Endothelial cell of umbilical vein (primary cell): Measurements from ENCODE around the gene FEZF1. TPM values are rescaled to one million over a fixed set of nuclear protein-coding genes. Genes with fewer than 3 reads are reported as not detected.

ENCODE experiments used
- BruUV-seq: library from RNA; stranded (reverse); fragments of 400-500 nt; replicated peaks from 2 replicates; lab custom pipeline; 2021; lab: Mats Ljungman, UMichigan
- CTCF ChIA-PET: fragments of 300-600, 350-600 bp; sonication (Branson Sonifier 250); formaldehyde crosslinking; loops from one replicate; lab custom pipeline; 2021; ENCODE audit warnings: antibody characterized with exemption, inconsistent platforms; lab: Charles Lee
- POLR2A ChIA-PET: fragments of 300-600, 350-600 bp; sonication (Branson Sonifier 250); formaldehyde crosslinking; loops from one replicate; lab custom pipeline; 2021; ENCODE audit warnings: antibody characterized with exemption, inconsistent platforms; lab: Charles Lee
- DNase-seq: peaks from one replicate; pipeline ENCODE4 v3.0.0-alpha.2; 2011; ENCODE audit warnings: low read depth, low spot score
- FAIRE-seq: peaks from 2 replicates; lab custom pipeline; 2011; peaks lifted over from hg19 to GRCh38; lab: Jason Lieb, UNC
- H2AFZ ChIP-seq: 2 replicates; pipeline ENCODE4 v1.6.0; 2012; ENCODE audit warnings: low read depth, low read length, control low read depth, inconsistent platforms
- H3K27ac ChIP-seq: 2 replicates; pipeline ENCODE4 v1.5.1; 2011; ENCODE audit warnings: low read depth, mild to moderate bottlenecking, control low read depth, low read length, moderate library complexity; ENCODE audit not compliant: insufficient read depth
- H3K27me3 ChIP-seq, 2 experiments: 2 replicates each; pipeline versions ENCODE4 v1.6.0 to v1.6.1; 2011; ENCODE audit warnings: low read length in 2 of 2, mixed read lengths in 1 of 2; ENCODE audit not compliant: control insufficient read depth in 2 of 2, insufficient read depth in 2 of 2
- H3K36me3 ChIP-seq, 2 experiments: 2 replicates in 1 of 2; 3 replicates in 1 of 2; pipeline ENCODE4 v1.5.1; 2011; ENCODE audit warnings: low read length in 2 of 2, mild to moderate bottlenecking in 1 of 2, moderate library complexity in 1 of 2; ENCODE audit not compliant: control insufficient read depth in 2 of 2, insufficient read depth in 2 of 2; ENCODE audit errors: extremely low read depth in 1 of 2
- H3K4me1 ChIP-seq: 3 replicates; pipeline ENCODE4 v1.5.1; 2011; ENCODE audit warnings: mild to moderate bottlenecking, low read length; ENCODE audit not compliant: control insufficient read depth, insufficient read depth; ENCODE audit errors: extremely low read depth
- H3K4me2 ChIP-seq: 2 replicates; pipeline ENCODE4 v1.6.1; 2011; ENCODE audit warnings: low read length, control low read depth, mixed read lengths; ENCODE audit not compliant: insufficient read depth
- H3K4me3 ChIP-seq, 3 experiments: fragments of 200-600 bp in 1 of 3; sonication (generic), shearing (Covaris generic) in 1 of 3; replicated peaks in 1 of 3; 2 replicates each; pipeline ENCODE4 v1.5.1; 2011 to 2016; ENCODE audit warnings: control low read depth in 3 of 3, low read length in 3 of 3, mild to moderate bottlenecking in 2 of 3, inconsistent platforms in 1 of 3, low read depth in 1 of 3, moderate library complexity in 1 of 3; ENCODE audit not compliant: insufficient read depth in 1 of 3
- H3K79me2 ChIP-seq: 2 replicates; pipeline ENCODE4 v1.6.0; 2012; ENCODE audit warnings: low read length, inconsistent platforms; ENCODE audit not compliant: control insufficient read depth, insufficient read depth
- H3K9ac ChIP-seq: replicated peaks from 2 replicates; pipeline ENCODE3; 2011; ENCODE audit warnings: low read length, control low read depth; ENCODE audit not compliant: insufficient read depth; ENCODE audit errors: extremely low read depth
- H3K9me1 ChIP-seq: replicated peaks from 3 replicates; pipeline ENCODE4 v1.6.0; 2011; ENCODE audit warnings: mild to moderate bottlenecking, low read length; ENCODE audit not compliant: control insufficient read depth, insufficient read depth; ENCODE audit errors: extremely low read depth
- H3K9me3 ChIP-seq: replicated peaks from 2 replicates; pipeline ENCODE4 v1.5.1; 2012; ENCODE audit warnings: low read length, inconsistent platforms; ENCODE audit not compliant: control insufficient read depth, insufficient read depth
- H4K20me1 ChIP-seq: replicated peaks from 2 replicates; pipeline ENCODE3; 2011; ENCODE audit warnings: mild to moderate bottlenecking, low read length; ENCODE audit not compliant: control insufficient read depth, insufficient read depth; ENCODE audit errors: extremely low read depth
- EZH2 ChIP-seq: IDR thresholded peaks from 2 replicates; pipeline ENCODE4 v1.6.1; 2012; ENCODE audit warnings: borderline replicate concordance, low read depth, mild to moderate bottlenecking, moderate library complexity, low read length, inconsistent platforms; ENCODE audit not compliant: severe bottlenecking
- FOS ChIP-seq: IDR thresholded peaks from 2 replicates; pipeline ENCODE4 v1.6.1; 2011; ENCODE audit warnings: mild to moderate bottlenecking, low read length, moderate library complexity, borderline replicate concordance; ENCODE audit not compliant: insufficient read depth
- GATA2 ChIP-seq: IDR thresholded peaks from 2 replicates; pipeline ENCODE4 v1.7.0; 2011; ENCODE audit warnings: low read depth, mild to moderate bottlenecking, moderate library complexity, mixed read lengths, low read length; ENCODE audit not compliant: insufficient read length, insufficient read depth
- JUN ChIP-seq: IDR thresholded peaks from 2 replicates; pipeline ENCODE4 v1.6.1; 2011; ENCODE audit warnings: borderline replicate concordance, low read depth; ENCODE audit not compliant: insufficient read length, insufficient read depth
- MAX ChIP-seq: IDR thresholded peaks from 2 replicates; pipeline ENCODE4 v1.6.1; 2011; ENCODE audit not compliant: insufficient read depth, insufficient read length
- MYC ChIP-seq: IDR thresholded peaks from one replicate; pipeline ENCODE4 v1.6.1; 2011; ENCODE audit warnings: mild to moderate bottlenecking, low read depth, low read length
- POLR2AphosphoS5 ChIP-seq: IDR thresholded peaks from 2 replicates; pipeline ENCODE4 v1.6.1; 2012; ENCODE audit warnings: low read depth, mild to moderate bottlenecking, control low read depth, low read length, moderate library complexity; ENCODE audit not compliant: insufficient read depth
- dilution Hi-C: fragments of 300-500 bp; cut with MboI; formaldehyde crosslinking; loops from one replicate; pipeline ENCODE4 v1.15.0; 2019; ENCODE audit warnings: low sequenced_read_pairs; ENCODE audit not compliant: extremely low pct_ligation_motif_present
- intact Hi-C: fragments of 100-400 bp; cut with micrococcal nuclease; formaldehyde crosslinking; loops from one replicate; pipeline ENCODE4 v1.10.0; 2022
- polyA plus RNA-seq, 4 experiments: library from polyadenylated mRNA; depleted of rRNA in 3 of 4; stranded (reverse) in 3 of 4; unstranded in 1 of 4; fragments of >200 nt; gene quantifications; 2 replicates each; pipeline versions ENCODE4 v1.2.1 to v1.2.3, GENCODE V29; 2011 to 2012; ENCODE audit warnings: missing spikeins in 1 of 4
- total RNA-seq: library from RNA; stranded (reverse); gene quantifications from 2 replicates; pipeline ENCODE4 v1.2.3, GENCODE V29; 2021
- TF ChIP-seq, protein P1 (sequence below), 2 donors: IDR thresholded peaks; 1 replicate in 1 of 2; 2 replicates in 1 of 2; pipeline ENCODE4 v1.5.1; 2011; ENCODE audit warnings: low read length in 2 of 2, mild to moderate bottlenecking in 2 of 2, moderate library complexity in 2 of 2, control low read depth in 1 of 2, inconsistent platforms in 1 of 2, low read depth in 1 of 2; ENCODE audit not compliant: insufficient read depth in 1 of 2; ENCODE audit errors: extremely low read depth in 1 of 2

Gene FEZF1
- total and polyA plus RNA-seq, 2 donors (not counting 3 experiments of a cell fraction or from before 2014, with no cell fraction given), result not detected

GRCh38 chr7:122300211-122300932, 4.2 kb downstream of the FEZF1 start:
- Histone ChIP-seq H3K27me3 (peaks cover 78 to 96% of the 10 kb centered on the region in 2 experiments), H3K9ac (no peak overlapping the region), H3K4me2 (no peak overlapping the region), H3K4me1 (peaks cover 7% of the 10 kb centered on the region), H3K36me3 (no peaks in the 10 kb centered on the region), H4K20me1 (no peaks in the 10 kb centered on the region), H3K9me1 (no peaks in the 10 kb centered on the region), H2AFZ (no peak overlapping the region), H3K9me3 (no peaks in the 10 kb centered on the region), H3K27ac (no peak overlapping the region), H3K79me2 (no peaks in the 10 kb centered on the region), H3K4me3 (no peak overlapping the region)
- dilution Hi-C loops (no loop called here), intact Hi-C loops (no loop called here)
- BruUV-seq, result no TSS peak
- DNase-seq (no peak), FAIRE-seq (no peak)
- TF ChIP-seq EZH2, result peak; percentile 78
- no peak for TF ChIP-seq JUN
- POLR2A ChIA-PET, result no interaction called here
- CTCF ChIA-PET, result interaction anchor here (1.5 kb wide), 1 partner anchor 82 kb away, joined by 3 read pairs; no protein-coding TSS in a partner anchor

DNA sequence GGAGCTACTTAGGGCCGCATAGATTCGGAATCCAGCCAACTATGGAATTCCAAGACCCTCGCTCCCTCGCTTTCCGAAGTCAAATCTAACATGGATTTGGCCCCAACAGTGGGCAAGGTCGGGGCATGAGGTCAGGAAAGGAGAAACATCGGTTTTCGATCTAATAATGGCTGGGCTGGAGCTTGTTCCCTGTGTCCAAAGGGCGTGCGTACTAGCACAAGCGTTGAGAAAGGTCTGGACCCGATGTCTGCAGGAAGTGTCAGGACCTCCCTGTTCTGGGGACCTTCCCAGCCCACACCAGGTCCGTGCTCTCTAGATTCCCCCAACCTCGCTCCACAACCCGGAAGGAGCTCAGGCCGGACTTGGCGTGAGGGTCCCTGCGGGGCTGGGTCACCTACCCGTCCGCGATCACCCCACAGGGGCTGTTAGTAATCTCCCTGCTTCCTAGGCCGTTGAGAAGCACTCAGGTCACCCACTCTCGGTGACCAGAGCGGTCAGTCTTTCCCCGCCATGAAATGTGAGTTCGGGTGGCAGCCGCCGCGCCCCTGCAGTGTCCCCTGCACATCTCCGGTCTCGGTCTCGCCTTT, 4.8 kb downstream of the FEZF1 start:
- H3K9ac ChIP-seq, result no peak overlapping the region
- TF ChIP-seq MYC (no peak), GATA2 (no peak), EZH2 (peak; percentile 97), JUN (no peak), MAX (no peak), POLR2AphosphoS5 (no peak), FOS (no peak)
- TF ChIP-seq, protein P1, sequence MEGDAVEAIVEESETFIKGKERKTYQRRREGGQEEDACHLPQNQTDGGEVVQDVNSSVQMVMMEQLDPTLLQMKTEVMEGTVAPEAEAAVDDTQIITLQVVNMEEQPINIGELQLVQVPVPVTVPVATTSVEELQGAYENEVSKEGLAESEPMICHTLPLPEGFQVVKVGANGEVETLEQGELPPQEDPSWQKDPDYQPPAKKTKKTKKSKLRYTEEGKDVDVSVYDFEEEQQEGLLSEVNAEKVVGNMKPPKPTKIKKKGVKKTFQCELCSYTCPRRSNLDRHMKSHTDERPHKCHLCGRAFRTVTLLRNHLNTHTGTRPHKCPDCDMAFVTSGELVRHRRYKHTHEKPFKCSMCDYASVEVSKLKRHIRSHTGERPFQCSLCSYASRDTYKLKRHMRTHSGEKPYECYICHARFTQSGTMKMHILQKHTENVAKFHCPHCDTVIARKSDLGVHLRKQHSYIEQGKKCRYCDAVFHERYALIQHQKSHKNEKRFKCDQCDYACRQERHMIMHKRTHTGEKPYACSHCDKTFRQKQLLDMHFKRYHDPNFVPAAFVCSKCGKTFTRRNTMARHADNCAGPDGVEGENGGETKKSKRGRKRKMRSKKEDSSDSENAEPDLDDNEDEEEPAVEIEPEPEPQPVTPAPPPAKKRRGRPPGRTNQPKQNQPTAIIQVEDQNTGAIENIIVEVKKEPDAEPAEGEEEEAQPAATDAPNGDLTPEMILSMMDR (IDR thresholded peaks at IDR 0.05; ENCODE audit: extremely low read depth in 1 of 2, insufficient read depth in 1 of 2, low read depth in 1 of 2, low read length in 2 of 2), result no peak
- DNase-seq, result no peak
- CTCF ChIA-PET, result interaction anchor here (1.5 kb wide), 1 partner anchor 81 kb away, joined by 3 read pairs; no protein-coding TSS in a partner anchor
- H3K4me2 ChIP-seq, result no peak overlapping the region
- peaks cover 74 to 96% of the 10 kb centered on the region in 2 experiments for H3K27me3 ChIP-seq
- no peaks in the 10 kb centered on the region for H3K79me2 ChIP-seq
- H3K9me1 ChIP-seq, result no peaks in the 10 kb centered on the region
- H2AFZ ChIP-seq, result no peak overlapping the region
- no TSS peak for BruUV-seq
- dilution Hi-C loops (no loop called here), intact Hi-C loops (no loop called here)
- peaks cover 5% of the 10 kb centered on the region for H3K4me1 ChIP-seq
- POLR2A ChIA-PET, result no interaction called here
- no peak for FAIRE-seq
- no peaks in the 10 kb centered on the region for H4K20me1 ChIP-seq
- H3K36me3 ChIP-seq, result no peaks in the 10 kb centered on the region
- no peak overlapping the region for H3K4me3 ChIP-seq
- H3K9me3 ChIP-seq, result no peaks in the 10 kb centered on the region
- no peak overlapping the region for H3K27ac ChIP-seq
